ENCODE measurements around the gene PRLR.
A peak's percentile ranks its signal among the peaks of the same experiment; 100 is the strongest.
"Not testable (repeated sequence)": the region's sequence is repeated elsewhere in the genome, so short reads cannot be mapped to it uniquely, and the experiment has no call there.

Gene PRLR

DNA sequence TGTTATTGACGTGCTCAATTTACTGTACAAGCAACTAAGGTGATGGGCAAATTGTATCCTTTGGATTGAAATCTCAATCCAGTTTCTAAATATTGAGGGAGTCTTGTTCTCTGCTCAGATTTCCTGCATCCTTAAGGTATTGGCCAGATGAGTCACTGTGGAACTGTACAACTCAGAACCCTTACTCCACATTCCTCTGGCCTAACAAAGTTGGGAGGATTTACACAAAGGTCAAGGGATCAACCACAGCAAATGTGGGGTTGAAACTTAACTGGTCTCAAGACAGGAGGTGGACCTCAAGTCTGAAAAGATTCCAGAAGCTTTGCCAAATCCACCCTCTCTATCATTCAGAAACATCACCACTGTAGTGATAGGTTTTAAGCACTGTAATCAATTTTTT is 101.0 kb downstream of the PRLR start:
- no peak for DNase-seq (ENCODE audit: low read depth in 2 of 2)

DNA sequence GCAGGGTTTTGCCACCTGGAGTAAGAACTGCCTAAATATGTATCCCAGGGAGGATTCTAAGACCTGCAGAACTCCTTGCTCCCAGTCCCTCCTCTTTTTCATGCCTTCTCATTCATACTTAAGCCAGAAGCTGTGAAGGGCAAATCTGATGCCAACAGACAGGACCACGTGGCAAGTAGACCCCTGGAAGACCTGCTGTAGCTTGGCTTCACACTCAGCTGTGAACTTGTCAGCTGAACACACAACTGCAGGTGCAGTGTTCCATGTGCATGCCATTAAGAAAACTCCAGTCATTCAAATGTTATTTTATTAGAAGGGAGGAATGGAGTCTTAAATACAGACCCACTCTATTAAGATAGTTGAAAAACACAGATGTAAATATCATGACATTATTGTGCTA is 103.3 kb downstream of the PRLR start:
- DNase-seq (ENCODE audit: low read depth in 2 of 2) = no peak

DNA sequence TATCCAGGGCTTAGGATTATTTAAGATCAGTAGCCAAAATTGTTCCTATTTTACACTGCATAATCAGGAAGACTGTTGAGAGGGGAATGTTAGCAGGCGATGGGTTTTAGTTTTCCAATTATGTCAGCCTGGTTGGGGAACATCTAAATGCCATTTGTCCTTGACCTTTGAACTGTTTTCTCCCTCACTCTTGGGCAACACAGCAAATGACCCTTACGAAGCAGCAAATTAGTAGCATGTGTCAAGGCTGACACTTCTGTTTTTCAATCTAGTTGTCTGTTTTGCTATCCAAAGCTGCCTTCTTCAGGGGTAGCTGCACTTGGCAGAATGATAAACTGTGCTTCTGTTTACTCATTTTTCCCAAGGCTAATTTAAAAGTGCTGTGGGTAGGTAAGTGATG is 104.5 kb downstream of the PRLR start:
- no peak for DNase-seq (ENCODE audit: low read depth in 2 of 2)

DNA sequence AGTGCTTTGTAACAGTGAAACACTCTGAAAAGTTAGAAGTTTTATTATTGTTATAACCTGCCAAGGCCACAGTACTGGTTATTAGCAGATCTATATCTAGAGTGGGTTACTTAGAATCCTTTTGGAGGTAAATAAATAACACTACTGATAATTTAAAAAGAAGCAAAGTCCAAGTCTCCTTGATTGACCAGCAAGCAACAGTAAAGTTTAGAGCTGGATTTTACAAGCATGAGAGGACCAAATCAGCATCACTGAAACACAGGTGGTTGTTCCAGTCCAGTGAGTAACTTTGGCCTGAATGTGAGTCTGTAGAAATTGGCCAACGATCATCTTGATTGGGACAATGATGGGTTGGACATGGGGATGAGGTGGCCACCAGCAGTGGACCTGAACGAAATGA is 105.4 kb downstream of the PRLR start:
- no peak for DNase-seq (ENCODE audit: low read depth in 2 of 2)

DNA sequence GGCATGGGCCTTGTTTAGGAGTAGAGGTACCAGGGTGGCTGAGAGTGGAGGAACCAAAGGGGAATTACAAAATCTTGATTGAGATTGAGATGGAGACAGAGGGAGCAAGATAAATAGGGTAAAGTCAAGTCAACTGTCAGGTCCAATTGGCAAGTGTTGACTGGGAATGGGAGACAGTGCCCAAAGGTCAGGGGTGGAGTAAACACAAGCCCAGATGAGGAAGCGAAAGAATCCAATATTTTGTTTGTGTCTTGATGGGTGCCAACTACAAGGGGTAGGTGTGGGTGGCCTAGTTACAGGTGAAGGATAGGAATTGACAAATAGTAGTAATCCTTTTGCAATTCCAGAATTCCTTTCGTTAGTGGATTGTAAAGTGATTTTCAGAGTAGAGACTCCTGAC is 107.5 kb downstream of the PRLR start:
- no peak for DNase-seq (ENCODE audit: low read depth in 2 of 2)

DNA sequence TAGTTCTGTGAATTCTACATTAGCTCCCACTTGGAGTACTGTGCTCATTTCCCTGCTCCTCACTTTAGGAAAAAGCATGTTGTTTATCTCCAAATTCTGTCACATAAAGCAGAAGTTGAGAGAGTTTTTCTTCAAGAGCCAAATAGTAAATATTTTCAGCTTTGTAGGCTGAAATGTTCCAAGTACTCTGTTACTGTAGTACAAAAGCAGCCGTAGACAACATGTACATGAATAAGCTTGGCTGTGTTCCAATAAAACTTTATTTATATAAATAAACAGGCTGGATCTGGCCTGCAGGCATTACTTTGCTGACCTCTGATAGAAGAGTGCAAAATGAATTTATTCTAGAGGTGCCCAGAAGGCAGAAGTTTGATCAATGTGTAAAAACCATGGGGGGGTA is 109.6 kb downstream of the PRLR start:
- DNase-seq (ENCODE audit: low read depth in 2 of 2) = no peak

DNA sequence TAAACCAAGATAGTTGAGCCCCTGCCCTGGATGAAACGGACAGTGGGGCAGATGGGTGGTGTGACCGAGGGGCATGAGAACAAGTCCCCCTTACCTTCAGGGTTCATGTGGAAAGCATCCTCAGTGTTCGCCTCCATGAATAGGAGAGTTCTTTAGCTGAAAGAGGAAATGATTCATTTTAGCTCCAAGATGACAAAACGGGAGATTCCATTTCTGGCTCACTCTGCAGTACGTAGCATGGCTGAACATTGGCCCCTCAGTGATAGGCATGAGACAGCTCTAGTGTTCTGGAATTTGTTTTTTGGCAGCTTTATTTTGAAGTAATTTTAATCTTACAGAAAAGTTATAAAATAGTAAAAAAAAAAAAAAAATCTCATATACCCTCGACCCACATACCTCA is 112.3 kb downstream of the PRLR start:
- DNase-seq (ENCODE audit: low read depth in 2 of 2) = no peak

DNA sequence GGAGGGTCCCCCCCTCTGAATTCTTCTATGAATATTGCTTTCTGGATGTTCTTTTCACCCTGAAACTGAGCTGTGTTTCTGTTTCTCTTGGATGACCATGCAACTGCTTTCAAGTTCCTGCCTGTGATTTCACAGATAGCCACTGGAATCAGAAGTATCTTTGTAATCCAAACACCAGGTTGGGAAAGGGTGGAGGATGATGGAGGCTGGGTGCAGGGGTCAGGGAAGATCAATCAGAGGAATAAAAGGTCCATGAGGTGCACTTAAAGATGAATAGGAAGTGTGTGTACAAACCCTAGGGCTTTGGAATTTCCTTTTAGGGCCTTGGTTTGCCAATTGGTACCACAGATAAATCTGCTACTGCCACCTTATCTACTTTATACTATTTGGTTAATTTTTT is 114.4 kb downstream of the PRLR start:
- no peak for DNase-seq (ENCODE audit: low read depth in 2 of 2)

DNA sequence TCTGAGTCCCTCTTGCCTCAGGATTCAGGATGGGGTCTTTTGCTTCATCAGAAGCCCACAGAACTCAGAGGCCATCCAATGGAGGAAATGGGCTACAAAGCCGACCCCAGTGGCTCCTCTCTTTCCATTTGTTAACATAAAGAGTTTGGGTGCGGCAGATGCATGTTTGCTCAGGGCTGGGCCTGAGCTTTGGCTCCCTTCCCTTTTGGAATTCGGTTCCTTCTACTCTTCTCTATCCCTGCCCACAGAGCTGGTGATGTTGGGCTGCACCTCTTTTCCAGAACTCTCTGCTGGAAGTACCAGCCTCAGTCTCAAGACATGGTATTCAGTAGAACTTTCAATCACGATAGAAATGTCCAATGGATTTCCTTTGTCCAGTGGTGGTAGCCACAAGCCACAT is 115.6 kb downstream of the PRLR start:
- DNase-seq (ENCODE audit: low read depth in 2 of 2) = no peak

DNA sequence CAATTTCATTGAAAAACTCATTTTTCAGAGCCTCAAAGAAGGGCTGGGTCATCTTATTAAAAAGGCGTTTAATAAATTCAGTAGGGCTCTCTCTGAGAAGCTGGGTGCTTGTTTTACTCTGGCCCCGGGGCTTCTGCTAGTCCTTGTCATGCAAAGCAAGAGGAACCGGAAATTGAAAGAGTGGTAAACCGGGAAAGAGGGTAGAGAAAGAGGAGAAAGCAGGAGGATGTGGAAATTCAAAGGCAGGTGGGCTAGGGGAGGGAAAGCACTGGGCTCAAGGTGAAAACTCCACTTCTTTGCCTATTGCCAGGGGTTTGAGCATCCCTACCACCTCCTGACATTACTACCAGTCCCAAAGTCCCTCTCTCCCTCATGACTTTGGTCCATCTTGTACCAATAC is 118.0 kb downstream of the PRLR start:
- DNase-seq (ENCODE audit: low read depth in 2 of 2) = no peak

DNA sequence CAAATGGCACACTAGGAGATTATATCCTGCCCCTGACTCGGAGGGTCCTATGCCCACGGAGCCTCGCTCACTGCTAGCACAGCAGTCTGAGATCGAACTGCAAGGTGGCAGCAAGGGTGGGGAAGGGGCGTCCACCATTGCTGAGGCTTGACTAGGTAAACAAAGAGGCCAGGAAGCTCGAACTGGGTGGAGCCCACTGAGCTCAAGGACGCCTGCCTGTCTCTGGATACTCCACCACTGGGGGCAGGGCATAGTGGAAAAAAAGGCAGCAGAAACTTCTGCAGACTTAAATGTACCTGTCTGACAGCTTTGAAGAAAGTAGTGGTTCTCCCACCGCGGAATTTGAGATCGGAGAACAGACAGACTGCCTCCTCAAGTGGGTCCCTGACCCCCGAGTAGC is 125.7 kb downstream of the PRLR start:
- DNase-seq (ENCODE audit: low read depth in 2 of 2) = not testable (repeated sequence)

DNA sequence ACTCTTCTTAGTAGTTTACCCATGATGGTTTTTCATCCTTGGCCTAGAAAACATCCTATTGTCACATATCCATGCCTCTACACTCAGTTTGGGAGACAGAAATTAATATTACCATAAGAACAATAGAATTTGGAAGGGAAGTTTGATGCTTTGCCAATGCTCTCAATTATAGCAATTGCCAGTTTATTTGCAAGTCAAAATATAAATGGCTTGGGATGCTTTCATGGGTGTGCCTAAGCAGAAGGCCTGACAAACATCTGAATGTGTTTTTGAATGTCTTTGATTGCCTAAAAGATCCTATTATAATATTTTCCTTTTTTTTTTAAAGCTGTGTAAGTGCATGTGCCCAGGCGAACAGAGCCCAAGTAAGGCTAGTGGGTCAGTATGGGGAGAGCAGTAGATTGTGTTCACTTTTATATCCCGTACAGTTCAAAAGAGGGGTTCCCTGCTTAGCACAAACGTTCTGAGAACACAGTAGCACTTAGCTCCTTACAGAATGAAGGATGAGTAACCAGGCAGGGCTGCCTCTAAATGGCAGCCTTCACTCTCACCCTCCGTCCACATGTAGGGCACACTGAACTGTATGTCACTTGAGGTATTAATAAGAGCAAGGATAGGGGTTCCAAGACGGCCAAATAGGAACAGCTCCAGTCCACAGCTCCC is 126.5 kb downstream of the PRLR start:
- DNase-seq (ENCODE audit: low read depth in 2 of 2) = no peak

DNA sequence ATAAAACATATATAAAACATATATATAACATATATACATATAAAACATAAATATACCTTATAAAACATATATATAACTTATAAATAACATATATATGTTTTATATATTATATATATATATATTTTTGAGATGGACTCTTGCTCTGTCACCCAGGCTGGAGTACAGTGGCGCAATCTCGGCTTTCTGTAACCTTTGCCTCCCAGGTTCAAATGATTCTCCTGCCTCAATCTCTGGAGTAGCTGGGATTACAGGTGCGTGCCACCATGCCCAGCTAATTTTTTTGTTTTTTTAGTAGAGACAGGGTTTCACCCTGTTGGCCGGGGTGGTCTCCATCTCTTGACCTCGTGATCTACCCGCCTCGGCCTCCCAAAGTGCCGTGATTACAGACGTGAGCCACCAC is 128.6 kb downstream of the PRLR start:
- not testable (repeated sequence) for DNase-seq (ENCODE audit: low read depth in 2 of 2)

DNA sequence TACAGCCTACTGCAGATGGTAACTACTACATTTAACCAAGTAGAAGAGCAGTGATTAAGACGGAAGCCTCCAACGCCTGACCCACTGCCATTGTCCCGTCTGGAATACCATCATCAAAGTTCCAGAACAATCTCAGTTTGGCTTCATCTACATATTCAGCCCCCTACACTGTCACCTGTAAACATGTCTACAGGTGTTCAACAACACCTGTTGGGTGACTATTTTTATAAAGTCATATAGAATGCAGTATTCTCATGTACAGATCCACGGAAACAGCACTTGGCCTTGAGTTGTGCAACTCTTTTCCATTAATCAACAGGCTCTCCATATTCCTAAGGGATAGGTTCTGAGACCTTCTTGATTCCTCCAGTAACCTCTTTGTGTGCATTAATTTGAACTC is 129.3 kb downstream of the PRLR start:
- no peak for DNase-seq (ENCODE audit: low read depth in 2 of 2)

DNA sequence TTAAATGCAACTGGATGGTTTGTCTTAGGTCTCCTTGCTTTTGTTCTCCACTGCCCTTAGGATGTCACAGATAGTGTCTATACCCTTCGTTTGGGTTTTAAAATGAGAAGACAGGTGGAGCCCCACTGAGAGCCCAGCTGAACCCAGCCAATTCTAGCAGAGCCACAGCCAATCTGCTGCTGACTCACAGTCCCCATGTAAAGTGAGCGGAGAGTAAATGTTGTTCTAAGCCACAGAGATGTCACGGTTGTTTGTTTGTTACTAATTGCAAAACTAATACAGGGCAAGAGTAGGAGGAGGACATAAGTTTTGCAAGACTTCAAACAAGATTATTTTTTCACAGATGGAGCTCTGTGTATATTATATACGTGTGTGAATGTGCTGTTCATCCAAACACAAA is 132.1 kb downstream of the PRLR start:
- no peak for DNase-seq (ENCODE audit: low read depth in 2 of 2)

DNA sequence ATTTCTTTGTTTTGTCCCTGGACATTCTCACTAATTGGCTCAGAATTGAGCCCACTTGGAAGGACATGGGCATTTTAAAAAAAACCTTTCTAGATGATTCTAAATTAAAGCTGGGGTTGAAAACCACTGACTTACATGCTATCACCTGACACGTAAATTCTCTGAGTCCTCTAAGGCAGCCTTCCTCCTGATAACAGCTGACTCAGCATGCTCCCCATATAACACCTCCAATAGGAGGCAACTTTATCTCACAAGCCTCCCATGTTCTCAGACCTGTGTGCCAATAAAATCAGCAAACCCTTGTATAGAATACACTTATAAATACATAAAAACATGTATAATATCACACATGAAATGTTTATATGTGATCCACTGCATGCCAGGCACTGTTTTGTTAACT is 133.4 kb downstream of the PRLR start:
- DNase-seq (ENCODE audit: low read depth in 2 of 2) = no peak

DNA sequence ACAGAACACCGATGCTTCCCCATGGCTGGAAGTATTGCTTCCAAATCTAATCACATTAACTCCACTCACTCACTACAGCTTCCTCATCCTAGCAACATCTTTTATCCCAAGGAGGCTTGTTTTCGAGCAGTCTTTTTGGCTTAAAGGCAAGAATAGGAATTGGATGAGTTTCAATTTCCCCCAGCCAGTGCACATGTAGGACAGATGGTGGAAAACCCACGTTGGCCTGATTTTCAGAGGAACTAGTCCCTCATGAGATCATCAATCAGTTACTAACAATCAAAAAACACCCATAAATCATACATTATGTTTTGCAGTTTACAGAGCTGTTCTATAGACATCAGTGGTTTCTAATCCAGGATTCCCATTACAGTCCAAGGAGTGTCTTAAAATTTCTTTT is 134.1 kb downstream of the PRLR start:
- DNase-seq (ENCODE audit: low read depth in 2 of 2) = no peak

DNA sequence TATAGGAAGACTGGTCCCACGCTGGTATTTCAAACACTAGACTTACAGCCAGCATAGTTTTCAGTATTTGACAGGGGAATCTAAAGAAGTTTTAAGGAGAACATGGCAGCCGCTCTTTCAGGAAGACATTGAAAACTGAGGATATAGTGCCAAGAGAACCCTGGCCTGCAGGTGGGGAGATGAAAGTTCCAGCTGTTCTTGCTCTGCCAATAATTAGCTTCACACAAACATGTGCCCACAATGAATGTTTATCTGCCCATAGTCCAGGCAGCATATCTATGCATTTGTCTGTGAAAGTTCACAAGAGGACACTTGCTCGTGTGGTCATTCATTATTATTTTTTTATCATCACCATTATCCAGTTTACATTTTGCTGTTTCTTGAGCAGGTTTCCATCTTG is 134.9 kb downstream of the PRLR start:
- no peak for DNase-seq (ENCODE audit: low read depth in 2 of 2)

DNA sequence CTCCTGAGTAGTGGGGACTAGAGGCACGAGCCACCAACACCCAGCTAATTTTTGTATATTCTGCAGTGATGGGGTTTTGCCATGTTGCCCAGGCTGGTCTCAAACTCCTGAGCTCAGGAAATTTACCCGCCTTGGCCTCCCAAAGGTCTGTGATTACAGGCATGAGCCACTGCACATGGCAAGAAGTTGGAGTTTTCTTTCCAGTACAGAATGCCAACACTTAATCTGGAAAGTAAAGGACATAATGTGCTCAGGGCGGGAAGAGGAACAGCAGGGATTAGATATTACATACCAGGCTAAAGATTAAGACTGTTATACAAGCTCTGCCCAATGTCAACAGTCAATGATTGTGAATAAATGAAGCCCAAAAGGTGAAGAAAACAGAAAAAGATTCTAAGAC is 135.3 kb downstream of the PRLR start:
- DNase-seq (ENCODE audit: low read depth in 2 of 2) = no peak

DNA sequence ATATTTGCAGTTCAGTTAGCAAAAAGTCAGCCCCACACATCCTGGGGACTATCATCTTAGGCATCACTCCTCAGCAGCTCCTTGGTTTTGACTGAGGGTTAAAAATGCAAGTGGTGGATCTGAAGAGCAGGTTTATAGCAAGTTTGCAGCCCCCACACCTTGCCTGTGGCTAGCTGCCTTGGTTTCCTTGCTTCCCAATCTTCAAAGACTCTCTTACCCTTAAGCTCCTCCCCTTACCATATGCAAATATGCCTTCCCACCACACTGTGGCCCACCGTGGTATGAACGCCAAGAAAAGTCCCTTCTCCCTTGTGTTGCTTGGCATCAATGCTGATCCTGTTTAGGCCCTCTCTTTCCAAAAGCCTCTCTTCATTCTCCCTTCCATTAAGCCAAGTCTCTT is 137.6 kb downstream of the PRLR start:
- no peak for DNase-seq (ENCODE audit: low read depth in 2 of 2)

DNA sequence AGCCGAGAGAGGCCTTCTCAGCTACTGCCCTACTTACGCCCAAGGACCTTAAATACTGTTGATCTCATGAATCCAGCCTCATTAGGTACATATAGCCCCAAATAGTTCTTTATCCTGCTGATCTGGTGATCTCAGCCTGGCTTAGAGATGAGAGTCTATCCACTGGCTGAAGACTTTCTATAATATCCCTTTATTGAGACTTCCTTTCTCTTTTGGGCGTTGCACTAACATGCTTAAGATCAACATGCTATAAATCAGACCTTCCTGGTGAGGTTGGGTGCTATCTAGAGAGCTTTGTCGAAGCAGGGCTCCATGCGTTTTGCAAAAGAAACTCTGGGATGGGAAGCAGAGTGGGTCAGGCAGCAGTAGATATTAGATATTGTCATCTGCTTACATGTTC is 138.6 kb downstream of the PRLR start:
- DNase-seq (ENCODE audit: low read depth in 2 of 2) = no peak

DNA sequence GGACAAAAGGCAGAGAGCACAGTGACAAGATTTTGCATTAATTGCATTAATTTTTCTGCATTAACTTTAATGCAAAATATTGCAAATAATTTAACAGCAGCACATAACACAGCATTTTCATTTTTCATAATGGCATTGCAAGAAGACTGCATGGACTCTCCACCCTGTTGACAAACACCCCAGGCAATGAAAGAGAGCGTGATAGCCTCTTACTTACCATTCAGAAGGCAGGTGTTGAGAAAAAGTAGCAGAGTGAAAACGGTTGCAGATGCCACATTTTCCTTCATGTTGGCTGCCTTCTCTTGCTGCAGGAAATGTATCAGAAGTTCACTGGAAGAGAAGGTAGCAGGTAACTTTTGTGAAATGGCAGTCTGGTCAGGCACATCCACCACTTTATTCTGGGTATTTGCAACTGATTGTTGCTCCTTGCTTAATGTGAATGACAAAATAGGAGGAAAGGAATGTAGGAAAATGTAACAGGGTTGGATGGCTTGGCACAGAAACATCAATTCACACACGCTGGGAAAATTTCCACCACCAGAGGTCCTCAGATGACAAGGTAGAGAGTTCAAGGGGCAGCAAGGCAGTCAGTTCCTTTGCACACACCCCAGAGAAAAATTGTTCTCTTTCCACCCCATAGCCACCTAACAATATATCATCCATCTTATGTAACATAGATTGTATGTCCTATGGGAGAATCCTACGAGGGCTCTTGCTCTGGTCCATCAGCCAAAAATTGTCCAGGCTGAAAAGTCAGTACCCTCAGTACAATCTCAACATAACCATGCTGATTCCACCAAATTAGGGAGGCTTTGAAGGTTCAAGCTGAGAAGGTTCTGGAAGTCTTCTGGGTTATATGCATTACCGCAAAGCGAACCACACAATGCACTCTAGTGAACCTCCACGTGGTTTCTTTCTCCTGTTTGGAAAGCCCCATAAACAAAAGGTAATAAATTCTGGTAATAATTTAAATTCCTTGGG is 140.7 kb downstream of the PRLR start:
- peak; percentile 12 to 30 for DNase-seq (ENCODE audit: low read depth in 2 of 2)

DNA sequence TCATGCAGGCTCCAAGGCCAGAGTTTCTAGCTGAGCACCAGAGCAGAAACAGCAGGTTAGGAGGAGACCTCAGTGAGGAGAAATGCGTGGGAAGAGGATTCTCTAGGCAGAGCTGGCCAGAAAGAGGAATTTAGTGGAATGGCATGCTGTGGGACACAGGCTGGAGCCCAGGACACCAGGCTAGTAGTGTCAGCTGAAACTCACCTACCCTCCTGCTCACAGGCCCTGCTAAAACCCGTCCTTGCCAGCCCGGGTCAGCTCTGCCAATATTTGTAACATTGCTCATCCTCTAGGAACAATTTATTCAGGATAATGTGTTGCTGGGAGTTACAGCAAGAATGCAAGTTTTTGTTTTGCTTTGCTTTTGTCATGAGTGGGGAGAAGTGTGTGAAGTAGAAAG is 142.3 kb downstream of the PRLR start:
- DNase-seq (ENCODE audit: low read depth in 2 of 2) = no peak
